HG02759 (cell line): ENCODE results near the gene RSAD1.

Experiments used
- ATAC-seq: cut with Tn5 transposase; IDR thresholded peaks from one replicate; pipeline ENCODE4 v1.9.1; 2021; ENCODE audit warnings: mild to moderate bottlenecking, moderate library complexity; ENCODE audit not compliant: unreplicated experiment

The RSAD1 gene

DNA sequence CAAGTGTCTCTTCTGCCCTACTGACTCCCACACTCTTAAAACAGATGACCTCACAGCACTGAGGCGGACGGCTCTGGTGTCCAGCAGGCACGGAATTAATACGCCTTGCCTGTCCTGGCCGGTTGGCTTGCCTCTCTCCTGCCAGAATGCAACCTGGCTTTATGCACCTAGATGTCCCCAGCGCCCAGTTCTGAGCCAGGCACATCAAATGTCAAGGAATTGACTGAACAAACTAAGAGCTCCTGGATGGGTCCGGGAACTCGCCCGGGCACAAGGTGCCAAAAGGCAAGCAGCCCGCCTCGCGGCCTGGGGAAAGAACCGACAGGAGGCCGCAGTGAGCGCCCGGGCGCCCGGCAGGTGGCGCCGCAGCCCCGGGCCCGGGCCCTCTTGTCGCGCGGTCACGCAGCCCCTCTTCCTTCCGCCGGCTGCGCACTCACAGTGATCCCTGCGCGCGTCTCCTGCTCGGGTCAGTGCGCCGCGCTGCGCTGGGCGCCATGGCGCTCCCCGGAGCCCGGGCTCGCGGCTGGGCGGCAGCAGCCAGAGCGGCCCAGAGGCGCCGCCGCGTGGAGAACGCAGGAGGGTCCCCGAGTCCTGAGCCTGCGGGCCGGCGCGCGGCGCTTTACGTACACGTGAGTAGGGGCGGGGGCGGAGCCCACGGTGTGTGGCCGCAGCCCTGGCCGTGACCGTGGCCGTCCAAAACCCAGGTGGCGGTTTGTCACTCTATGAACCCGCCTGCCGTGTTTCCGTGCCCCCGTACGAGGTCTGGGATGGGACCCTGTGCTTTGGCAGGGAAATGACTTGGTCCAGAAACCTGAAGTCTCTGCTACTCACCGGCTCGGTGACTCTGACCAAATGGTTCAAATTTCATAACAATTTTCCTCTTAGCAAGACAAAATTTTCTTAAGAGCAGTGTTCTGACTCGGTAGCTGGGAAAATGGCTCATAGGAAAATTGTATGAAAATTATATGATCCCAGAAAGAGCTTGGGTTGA, at the start of gene RSAD1:
Gene RSAD1 (plus strand): TSS at position 470 of the 991 bp plus-strand sequence. CDS start 25 bp downstream, at position 495.
- ATAC-seq = peak; percentile 89

DNA sequence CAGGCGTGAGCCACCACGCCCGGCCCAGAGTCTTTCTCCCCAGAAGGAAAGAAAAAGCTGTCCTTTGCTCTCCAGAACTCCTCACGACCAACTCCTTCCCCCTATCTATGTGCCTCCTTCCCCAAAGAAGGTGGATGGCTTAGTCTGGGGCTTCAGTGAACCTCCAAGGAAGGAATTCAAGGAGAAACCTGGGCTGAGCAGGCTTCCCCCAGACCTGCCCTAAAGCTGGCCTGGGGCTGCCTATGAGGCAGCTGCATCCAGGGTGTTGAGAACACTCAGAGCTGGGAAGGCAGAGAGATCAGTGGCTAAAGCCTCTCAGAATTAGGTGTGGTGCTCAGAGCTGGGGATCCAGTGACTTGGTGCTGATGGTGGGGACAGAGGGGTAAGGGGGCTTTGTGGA, 48.9 kb upstream of the RSAD1 start:
- no peak for ATAC-seq

DNA sequence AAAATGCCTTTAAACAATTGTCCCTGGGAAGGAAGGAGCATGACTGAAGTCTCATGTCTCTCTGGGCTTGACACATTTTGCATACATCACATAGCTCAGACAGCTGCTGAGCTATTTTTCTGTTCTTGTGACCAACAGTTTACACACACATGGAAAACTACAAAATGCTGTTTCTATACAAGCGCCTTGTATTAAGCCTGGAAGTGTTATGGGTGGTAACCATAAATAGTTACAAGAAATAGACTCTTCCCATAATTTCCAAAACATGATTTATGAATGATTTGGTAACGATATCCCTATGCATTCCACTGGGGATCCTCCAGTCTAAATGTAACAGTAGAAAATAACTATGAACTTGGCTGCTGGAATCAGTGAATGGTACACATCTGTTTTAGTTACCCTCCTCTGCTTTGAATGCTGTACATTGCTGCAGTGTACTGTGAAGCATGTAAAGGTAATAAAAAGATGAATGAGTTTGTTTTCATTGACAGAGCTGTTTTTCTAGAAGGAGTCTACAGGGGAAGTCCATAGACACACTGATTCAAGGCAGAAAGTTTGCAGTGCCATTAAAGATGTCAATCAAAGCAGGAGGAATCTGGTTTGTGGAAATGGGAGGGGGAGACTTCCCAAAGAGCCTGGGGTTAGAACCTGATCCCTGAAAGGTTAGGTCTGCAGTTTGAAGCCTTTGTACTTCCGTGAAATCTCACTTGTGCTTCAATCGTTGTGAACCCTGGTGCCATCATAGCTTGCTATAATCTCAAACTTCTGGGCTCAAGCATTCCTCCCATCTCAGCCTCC, 47.6 kb upstream of the RSAD1 start:
- ATAC-seq = no peak

DNA sequence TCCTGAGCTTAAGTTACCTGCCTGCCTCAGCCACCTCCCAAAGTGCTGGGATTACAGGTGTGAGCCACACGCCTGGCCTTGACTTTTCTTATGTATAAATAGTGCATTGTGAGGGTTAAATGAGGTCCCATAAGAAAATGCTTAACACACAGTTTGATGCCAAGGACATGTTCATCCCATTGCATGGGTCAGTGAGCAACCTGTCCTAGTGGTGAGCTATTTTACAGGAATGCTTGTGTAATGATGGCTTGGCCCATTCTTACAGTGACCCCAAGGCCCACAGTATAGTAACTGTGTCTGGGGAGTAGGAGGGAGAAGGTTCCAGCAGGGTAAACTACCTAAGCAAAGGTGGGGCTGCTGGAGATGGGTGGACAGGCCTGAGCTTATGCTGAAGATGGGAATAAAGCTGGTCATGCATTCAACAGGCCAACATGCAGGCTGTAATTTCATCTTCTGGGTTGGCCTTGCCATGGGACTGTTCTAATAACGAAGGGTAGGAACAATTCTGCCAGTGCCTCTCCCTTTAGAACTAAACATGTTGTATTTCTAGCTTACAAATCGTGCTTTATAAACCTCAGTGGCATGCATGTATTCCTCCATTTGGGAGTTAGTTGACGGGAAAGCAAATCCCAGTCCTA, 46.4 kb upstream of the RSAD1 start:
- ATAC-seq = no peak

DNA sequence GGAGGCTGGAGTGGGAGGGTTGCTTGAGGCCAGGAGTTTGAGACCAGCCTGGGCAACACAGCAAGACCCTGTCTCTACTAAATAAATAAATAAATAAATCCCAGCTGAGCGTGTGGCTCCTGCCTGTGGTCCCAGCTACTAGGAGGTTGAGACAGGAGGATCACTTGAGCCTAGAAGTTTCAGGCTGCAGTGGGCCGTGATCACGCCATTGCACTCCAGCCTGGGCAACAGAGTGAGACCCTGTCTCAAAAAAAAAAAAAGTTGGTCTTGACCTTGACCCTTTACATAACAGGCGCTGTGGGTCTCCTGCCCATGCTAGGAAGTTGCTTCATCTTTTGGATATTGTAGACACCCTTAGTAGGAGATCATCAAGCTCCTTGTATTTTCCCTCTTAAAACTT, 41.3 kb upstream of the RSAD1 start:
- ATAC-seq = no peak

DNA sequence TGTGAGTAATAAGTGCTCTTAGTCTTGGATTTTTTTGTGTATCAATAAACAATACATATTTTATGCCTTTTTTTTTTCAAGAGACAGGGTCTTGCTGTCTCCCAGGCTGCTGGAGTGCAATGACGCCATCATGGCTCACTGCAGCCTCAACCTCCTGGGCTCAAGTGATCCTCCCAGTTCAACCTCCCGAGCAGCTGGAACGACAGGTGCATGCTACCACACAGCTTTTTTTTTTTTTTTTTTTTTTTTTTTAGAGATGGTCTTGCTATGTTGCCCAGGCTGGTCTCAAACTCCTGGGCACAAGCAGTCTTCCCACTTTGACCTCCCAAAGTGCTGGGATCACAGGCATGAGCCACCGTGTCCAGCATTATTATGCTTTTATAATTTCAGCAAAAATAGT, 39.7 kb upstream of the RSAD1 start:
- no peak for ATAC-seq

DNA sequence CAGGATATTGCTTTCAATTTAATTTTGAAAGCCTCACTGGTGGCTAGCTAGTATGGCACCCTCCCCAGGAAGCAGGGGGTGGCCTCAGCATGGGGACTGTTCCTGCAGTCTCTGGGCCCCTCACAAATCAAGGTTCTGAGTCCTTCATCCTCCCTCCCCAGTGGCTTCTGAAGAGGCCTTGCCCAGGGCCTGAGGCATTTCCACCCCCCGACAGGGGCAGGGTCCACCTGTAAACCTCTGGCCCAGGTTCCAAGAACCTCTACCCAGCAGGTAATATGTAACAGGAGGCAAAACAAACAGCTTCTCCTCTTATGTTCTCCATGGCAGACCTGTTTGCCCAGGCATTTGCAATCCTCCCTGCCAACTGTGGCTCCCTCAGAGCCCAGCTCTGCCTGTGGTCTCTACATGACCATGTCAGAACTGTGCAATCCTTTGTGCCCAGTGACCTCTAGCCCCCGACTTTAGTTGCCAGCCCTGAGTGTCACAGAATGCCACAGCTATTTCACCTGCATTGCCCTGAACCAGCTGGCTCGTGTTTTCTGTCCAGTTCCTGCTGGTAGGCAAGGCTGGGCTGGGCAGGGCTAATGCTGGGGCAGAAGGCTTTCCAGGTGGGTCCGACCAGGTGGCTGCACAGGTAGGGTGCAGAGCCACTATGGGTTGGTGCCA, 38.4 kb upstream of the RSAD1 start:
- no peak for ATAC-seq

DNA sequence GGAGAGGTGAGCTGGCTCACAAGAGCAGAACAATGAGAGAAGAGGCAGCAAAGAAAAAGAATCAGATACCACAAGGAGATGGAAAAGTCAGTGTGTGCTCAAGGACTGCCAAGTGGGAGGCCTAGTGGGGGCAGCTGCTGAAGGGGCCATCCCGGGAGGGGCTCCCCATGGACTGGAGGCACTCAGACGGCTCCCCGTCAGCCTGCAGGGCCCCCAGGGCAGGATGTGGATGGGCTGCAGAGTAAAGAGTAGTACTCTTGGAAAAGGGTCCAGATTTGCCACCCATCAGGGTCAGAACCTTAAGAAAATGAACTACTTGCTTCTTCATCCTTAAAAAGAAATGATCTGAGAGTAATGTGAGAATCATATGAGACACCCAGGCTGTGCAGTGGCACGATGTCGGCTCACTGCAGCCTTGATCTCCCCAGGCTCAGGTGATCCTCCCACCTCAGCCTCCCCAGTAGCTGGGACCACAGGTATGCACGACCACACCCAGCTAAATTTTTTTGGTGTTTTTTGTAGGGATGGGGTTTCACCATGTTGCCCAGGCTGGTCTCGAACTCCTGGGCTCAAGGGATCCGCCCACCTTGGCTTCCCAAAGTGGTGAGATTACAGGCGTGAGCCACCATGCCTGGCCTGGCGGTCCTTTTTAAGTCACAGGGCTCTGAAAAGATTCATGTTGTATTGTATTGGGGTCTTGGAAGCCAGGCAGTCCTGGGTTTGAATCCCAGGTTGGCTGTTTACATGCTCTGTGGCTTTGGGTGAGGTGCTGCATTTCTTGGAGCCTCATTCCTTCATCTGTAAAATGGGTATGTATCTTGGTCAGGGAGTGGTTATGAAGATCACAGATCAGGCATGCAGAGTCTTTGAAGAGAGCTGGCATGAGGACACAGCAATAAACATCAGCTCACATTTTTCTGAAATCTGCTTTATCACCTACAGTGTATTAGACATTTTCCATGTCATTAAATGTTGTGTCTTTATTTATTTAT, 37.5 kb upstream of the RSAD1 start:
- no peak for ATAC-seq

DNA sequence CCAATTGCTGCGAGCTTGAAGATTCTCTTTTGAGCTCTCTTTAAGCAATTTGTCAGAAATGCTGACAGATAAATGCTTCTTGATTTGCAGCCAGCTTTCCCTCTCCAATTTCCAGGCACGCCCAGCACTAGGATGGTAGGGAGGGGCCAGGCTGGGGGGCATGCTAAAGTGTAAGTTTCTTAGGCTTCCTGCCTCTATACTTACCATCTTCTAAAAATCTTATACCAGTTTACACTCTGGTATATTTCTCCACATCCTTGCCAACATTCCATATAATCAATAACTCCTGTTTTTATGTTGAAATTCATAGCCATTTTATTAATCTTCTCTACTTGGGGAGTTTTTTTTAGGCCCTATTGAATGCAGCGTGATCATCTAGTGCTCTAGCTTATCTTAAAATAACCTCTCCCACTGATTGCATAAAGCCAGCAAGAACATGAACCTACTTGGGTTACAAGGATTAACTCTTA, 35.1 kb upstream of the RSAD1 start:
- no peak for ATAC-seq

DNA sequence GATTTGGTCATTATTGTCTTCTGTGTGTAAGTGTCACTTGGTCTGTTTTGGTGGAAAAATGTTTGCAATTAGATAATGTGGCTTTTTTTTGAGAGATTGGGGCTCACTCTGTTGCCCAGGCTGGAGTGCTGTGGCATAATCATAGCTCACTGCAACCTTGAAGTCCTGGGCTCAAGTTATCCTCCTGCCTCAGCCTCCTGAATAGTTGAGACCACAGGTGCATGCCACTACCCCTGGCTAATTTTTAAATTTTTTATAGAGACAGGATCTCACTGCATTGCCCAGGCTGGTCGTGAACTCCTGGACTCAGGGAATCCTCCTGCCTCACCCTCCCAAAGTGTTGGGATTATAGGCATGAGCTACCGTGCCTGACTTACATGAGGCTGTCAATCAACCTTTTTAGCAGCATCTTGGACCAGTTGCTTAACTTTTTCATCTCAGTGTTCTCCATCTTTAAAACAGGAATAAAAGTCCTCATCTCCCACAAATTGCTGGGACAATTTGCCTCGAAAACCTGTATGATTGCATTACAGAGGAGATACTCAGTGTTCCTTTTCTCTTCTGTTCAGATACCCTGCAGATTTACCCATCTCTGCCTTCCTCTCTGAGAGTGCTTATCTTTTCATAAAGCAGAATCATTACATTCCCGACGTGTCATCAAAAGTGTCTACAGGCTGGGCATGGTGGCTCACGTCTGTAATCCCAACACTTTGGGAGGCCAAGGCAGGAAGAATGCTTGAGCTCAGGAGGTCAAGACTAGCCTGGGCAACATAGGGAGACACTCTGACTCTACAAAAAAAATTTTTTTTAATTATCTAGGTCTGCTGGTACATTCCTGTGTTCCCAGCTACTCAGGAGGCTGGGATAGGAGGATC, 33.6 kb upstream of the RSAD1 start:
- no peak for ATAC-seq

DNA sequence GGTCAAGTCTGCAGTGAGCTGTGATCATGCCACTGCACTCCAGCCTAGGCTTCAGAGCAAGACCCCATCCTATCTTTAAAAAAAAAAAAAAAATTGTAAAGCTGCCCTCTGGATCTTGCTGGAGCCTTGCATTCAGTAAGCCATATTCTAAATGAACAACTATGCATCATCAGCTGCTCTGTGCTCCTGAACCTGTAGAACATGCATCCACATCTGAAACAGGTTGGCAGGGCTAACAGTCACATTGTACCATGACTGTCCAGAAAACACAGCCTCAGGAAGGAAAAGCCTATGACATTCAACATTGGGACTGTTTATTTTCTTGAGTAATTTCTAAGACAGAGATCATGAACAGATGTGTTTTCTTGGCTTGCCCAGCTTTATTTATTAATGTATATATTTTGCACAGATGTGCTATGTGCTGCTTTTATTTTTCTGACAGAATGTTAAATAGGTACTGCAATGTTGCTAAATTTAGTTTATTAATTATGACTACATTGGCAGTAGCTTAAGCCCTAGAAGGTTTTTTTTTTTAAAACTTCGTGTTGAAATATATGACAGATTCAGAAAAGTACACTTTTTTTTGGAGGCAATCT, 32.8 kb upstream of the RSAD1 start:
- ATAC-seq = no peak

DNA sequence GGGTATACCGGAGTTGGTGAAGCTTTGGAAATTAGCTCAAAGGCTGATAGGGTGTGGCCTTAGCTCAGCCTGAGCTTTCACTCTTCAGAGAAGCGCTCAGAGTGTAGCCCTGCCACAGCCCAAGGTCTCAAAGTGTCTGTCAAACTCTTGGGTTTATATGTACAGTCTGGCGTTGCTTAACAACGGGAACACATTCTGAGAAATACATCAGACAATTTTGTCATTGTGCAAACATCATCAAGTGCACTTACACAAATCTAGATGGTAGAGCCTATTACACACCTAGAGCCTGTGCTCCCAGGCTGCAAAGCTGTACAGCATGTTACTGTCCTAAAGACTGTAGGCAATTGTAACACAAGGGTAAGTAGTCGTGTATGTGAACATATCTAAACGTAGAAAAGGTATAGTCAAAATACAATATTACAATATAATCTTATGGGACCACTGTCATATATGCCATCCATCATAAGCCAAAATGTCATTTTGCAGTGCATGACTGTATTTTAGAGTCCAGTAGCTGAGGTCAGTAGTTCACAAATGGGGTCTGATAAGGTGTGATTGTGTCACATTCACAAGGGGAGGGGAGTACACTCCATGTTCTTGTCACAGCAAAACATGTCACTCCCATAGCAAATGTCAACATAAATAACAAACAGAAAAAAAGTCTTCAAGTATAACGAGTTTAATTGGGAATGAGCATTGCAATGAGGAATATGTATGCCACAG, 30.6 kb upstream of the RSAD1 start:
- no peak for ATAC-seq

DNA sequence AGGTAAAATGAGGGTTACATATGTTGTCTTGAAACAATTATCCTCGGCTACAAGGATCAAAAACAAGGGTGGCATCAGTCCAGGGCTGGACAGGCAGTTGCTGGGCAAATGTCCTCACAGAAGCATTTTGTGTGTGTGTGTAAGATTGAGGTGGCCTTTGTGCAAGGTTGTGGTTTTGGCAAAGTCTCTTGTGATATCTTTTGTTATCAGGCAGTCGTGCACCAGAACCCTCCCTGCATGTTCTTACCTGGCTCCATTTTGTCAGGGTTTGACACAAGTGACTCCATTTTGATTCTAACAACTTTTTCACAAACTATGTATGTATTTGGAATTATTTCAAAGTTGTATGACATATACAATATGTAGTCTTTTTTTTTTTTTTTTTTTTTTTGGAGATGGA, 30.0 kb upstream of the RSAD1 start:
- no peak for ATAC-seq

DNA sequence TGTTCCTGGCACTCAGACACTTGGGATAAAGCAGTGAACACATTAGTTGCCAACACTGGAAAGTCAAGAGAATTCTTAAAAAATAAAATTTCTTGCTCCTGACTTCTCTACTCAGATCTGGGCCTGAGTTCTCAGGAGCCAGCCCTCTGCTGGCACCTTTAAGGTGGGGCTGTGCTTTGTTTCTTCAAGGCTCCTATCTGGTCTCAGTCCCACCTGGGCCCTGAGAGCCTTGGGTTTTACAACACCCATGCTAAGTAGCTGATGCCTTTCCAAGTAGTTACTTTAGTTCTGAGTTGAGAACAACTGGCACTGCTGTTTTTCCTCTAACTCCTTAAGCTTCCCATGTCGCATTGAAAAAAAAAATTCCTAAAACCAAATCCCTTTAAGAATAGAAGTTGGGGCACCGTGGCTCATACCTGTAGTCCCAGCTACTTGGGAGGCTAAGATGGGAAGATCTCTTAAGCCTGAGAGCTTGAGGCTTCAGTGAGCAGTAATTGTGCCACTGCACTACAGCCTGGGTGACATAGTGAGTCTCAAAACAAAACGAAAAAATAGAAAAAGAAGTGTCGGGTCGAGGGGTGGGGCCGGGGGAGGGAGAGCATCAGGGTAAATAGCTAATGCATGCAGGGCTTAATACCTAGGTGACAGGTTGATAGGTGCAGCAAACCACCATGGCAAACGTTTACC, 26.6 kb upstream of the RSAD1 start:
- ATAC-seq = no peak

DNA sequence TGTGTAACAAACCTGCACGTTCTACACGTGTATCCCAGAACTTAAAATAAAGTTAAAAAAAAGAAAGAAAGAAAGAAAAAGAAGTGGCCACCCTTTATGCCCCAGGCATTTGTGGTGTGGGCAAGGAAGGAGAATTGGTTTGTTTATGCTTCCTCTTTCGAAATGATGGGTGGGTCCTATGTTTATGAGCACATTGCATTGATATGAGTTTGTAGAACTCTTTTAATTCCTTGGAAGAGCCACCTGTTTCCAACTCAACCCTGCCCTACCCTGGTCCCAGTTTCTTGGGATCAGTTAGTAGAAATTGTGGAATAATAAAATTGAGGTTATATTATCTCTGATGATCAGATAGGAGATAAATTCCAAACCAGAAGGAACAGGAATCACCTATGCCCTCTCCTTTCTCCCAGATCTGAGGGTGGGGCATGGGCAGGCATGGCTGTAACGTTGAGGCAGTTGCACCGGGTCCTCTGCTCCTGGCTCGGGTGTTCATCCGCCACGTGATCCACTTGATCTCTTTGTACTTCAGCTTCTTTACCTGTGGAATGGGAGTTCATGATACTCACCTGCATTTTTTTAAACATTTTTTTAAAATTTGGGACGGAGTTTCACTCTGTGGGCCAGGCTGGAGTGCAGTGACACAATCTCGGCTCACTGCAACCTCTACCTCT, 25.9 kb upstream of the RSAD1 start:
- ATAC-seq = no peak

DNA sequence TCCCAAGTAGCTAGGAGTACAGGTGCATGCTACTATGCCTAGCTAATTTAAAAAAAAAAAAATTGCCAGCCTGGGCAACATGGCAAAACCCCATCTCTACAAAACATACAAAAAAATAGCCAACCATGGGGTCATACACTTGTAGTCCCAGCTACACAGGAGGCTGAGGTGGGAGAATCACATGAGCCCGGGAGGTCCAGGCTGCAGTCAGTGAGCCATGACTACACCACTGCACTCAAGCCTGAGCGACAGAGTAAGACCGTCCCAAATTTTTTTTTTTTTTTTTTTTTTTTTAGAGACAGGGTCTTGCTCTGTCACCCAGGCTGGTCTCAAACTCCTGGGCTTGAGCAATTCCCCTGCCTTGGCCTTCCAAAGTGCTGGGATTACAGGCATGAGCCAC, 24.8 kb upstream of the RSAD1 start:
- no peak for ATAC-seq
